Iris pigment epithelial cell (primary cell): Measurements from ENCODE around the gene C16orf54.
"Not testable (repeated sequence)": the region's sequence is repeated elsewhere in the genome, so short reads cannot be mapped to it uniquely, and the experiment has no call there.

ENCODE experiments used
- DNase-seq: peaks from one replicate; pipeline ENCODE4 v3.0.0-alpha.2; 2011; ENCODE audit warnings: low read depth

The C16orf54 gene

GRCh38 chr16:29769507-29769906 lies 23.7 kb upstream of the C16orf54 start:
- DNase-seq, result no peak

- no peak for DNase-seq
Measured at GRCh38 chr16:29767062-29767461, 21.3 kb upstream of the C16orf54 start.

GRCh38 chr16:29766571-29766970 lies 20.8 kb upstream of the C16orf54 start:
- no peak for DNase-seq

- no peak for DNase-seq
Measured at GRCh38 chr16:29765167-29766032, 19.6 kb upstream of the C16orf54 start.

- DNase-seq, result no peak
Measured at GRCh38 chr16:29763326-29763725, 17.5 kb upstream of the C16orf54 start.

- no peak for DNase-seq
Measured at GRCh38 chr16:29761882-29762281, 16.1 kb upstream of the C16orf54 start.

- DNase-seq, result not testable (repeated sequence)
Measured at GRCh38 chr16:29761280-29761651, 15.5 kb upstream of the C16orf54 start.

GRCh38 chr16:29760567-29761279 lies 14.9 kb upstream of the C16orf54 start:
- no peak for DNase-seq

GRCh38 chr16:29757950-29758466 lies 12.2 kb upstream of the C16orf54 start:
- DNase-seq, result peak; percentile 69

GRCh38 chr16:29757086-29757485 lies 11.3 kb upstream of the C16orf54 start:
- DNase-seq, result not testable (repeated sequence)

- DNase-seq, result no peak
Measured at GRCh38 chr16:29756654-29757053, 10.9 kb upstream of the C16orf54 start.

- DNase-seq, result no peak
Measured at GRCh38 chr16:29753516-29753915, 7.7 kb upstream of the C16orf54 start.

GRCh38 chr16:29748760-29749149 lies 3.0 kb upstream of the C16orf54 start:
- DNase-seq, result not testable (repeated sequence)

GRCh38 chr16:29747947-29748759 lies 2.4 kb upstream of the C16orf54 start:
- DNase-seq, result no peak

GRCh38 chr16:29746518-29746917 lies 728 bp upstream of the C16orf54 start:
- DNase-seq, result not testable (repeated sequence)

GRCh38 chr16:29745121-29745852 lies 503 bp downstream of the C16orf54 start:
- no peak for DNase-seq

GRCh38 chr16:29744541-29745101 lies 1.2 kb downstream of the C16orf54 start:
- DNase-seq, result no peak

GRCh38 chr16:29743827-29744531 lies 1.8 kb downstream of the C16orf54 start:
- no peak for DNase-seq

GRCh38 chr16:29743475-29743826 lies 2.3 kb downstream of the C16orf54 start:
- no peak for DNase-seq

GRCh38 chr16:29742683-29743275 lies 3.0 kb downstream of the C16orf54 start:
- no peak for DNase-seq
